Measurements from ENCODE around the gene HTR2A. TPM values are rescaled to one million over a fixed set of nuclear protein-coding genes. Genes with fewer than 3 reads are reported as not detected.

HTR2A gene
- total and polyA plus RNA-seq, 8 donors = 0.29 to 1.8 (median 0.75) TPM

DNA sequence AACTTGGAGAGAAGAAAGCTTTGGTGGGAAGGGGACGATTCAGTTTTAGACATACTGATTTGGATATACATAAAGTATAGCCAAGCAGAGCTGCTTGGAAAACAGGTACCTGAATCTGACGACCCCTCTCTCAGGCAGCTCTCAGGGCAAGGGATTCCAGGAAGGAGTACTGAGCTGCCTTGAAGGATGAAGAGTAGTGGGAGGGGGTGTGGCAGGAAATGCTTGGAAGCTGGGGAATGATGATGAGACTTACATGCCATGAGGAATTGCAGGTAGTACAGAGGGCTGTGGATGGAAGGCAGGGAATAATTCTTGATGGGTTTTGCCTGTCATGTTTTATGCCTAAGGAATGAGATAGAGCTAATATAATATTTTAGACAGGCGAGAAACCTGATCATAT lies 38.7 kb downstream of the HTR2A start:
- H3K4me1 ChIP-seq = no peaks in the 10 kb centered on the region
- H3K27me3 ChIP-seq = no peaks in the 10 kb centered on the region
- ATAC-seq = no peak
- no peaks in the 10 kb centered on the region for H3K9me3 ChIP-seq
- no peaks in the 10 kb centered on the region for H3K36me3 ChIP-seq
- no peak for DNase-seq
- no peak overlapping the region for H3K27ac ChIP-seq
- intact Hi-C loops (cut with DNase I) = no loop called here
- no peak for TF ChIP-seq CTCF (IDR thresholded peaks at IDR 0.05)
- no peak overlapping the region for H3K4me3 ChIP-seq

DNA sequence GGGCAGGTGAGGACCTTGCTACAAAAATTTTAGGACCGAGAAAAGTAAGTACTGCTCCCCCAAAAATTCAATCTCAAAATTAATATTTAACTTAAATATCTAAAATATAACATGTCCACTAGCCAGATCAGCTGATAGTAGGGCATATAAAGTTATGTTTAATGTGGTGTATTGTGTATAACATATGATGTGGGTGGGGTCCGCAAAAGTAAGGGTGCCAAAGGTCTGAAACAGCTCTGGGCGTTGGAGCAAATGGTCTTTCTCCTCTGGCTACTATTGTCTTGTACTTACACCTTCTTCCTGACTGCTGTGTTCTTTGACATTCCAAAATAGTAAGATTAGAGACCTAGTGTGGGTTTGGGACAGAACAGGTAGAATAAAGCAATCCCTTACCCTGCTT lies 41.2 kb downstream of the HTR2A start:
- Histone ChIP-seq H3K4me3 (no peak overlapping the region), H3K9me3 (no peaks in the 10 kb centered on the region), H3K27me3 (no peaks in the 10 kb centered on the region), H3K4me1 (no peaks in the 10 kb centered on the region), H3K27ac (no peak overlapping the region), H3K36me3 (no peaks in the 10 kb centered on the region)
- no peak for DNase-seq
- no peak for ATAC-seq
- no peak for TF ChIP-seq CTCF (IDR thresholded peaks at IDR 0.05)
- intact Hi-C loops (cut with DNase I) = no loop called here

- no peaks in the 10 kb centered on the region for H3K9me3 ChIP-seq
- DNase-seq = no peak
- TF ChIP-seq CTCF (IDR thresholded peaks at IDR 0.05) = no peak
- no peak overlapping the region for H3K4me3 ChIP-seq
- ATAC-seq = no peak
- intact Hi-C loops (cut with DNase I) = no loop called here
- H3K36me3 ChIP-seq = no peaks in the 10 kb centered on the region
- H3K27me3 ChIP-seq = no peaks in the 10 kb centered on the region
- H3K27ac ChIP-seq = no peak overlapping the region
- H3K4me1 ChIP-seq = no peaks in the 10 kb centered on the region
These were observed 41.7 kb downstream of the HTR2A start for GRCh38 chr13:46855166-46855565.

- H3K27me3 ChIP-seq = no peaks in the 10 kb centered on the region
- DNase-seq (peak in 1 of 4 donors; percentile 49), ATAC-seq (no peak)
- no peaks in the 10 kb centered on the region for H3K36me3 ChIP-seq
- H3K27ac ChIP-seq = no peak overlapping the region
- H3K4me3 ChIP-seq = no peak overlapping the region
- TF ChIP-seq CTCF (IDR thresholded peaks at IDR 0.05) = no peak
- intact Hi-C loops (cut with DNase I) = no loop called here
- no peaks in the 10 kb centered on the region for H3K4me1 ChIP-seq
- H3K9me3 ChIP-seq = no peaks in the 10 kb centered on the region
These were observed 44.7 kb downstream of the HTR2A start for GRCh38 chr13:46852168-46852567.

GRCh38 chr13:46850214-46850613 lies 46.6 kb downstream of the HTR2A start:
- no peak overlapping the region for H3K4me3 ChIP-seq
- H3K9me3 ChIP-seq = no peaks in the 10 kb centered on the region
- no peaks in the 10 kb centered on the region for H3K36me3 ChIP-seq
- H3K27me3 ChIP-seq = no peaks in the 10 kb centered on the region
- DNase-seq (no peak), ATAC-seq (no peak)
- intact Hi-C loops (cut with DNase I) = no loop called here
- no peaks in the 10 kb centered on the region for H3K4me1 ChIP-seq
- TF ChIP-seq CTCF (IDR thresholded peaks at IDR 0.05) = no peak
- no peak overlapping the region for H3K27ac ChIP-seq
